Measurements from ENCODE around the gene DACH1.

The DACH1 gene

GRCh38 chr13:71758828-71759227 lies 108.2 kb downstream of the DACH1 start:
- Histone ChIP-seq H3K9ac (no peak overlapping the region), H3K4me2 (no peak overlapping the region), H3K27me3 (ENCODE audit: insufficient read depth, low read depth) (no peaks in the 10 kb centered on the region), H3K27ac (no peak overlapping the region), H3K79me2 (ENCODE audit: insufficient read depth, low read depth) (no peaks in the 10 kb centered on the region), H2AFZ (ENCODE audit: low read depth) (no peak overlapping the region), H3K4me3 (IDR thresholded peaks at IDR 0.05; ENCODE audit: insufficient read depth, low read depth, low read length) (no peak overlapping the region), H3K36me3 (ENCODE audit: insufficient read depth) (no peaks in the 10 kb centered on the region), H3K4me1 (ENCODE audit: low read depth, poor library complexity, severe bottlenecking) (no peaks in the 10 kb centered on the region), H4K20me1 (ENCODE audit: insufficient read depth) (no peaks in the 10 kb centered on the region)
- TF ChIP-seq CTCF (conservative IDR thresholded peaks at IDR 0.05; ENCODE audit: low read depth, low read length): no peak

GRCh38 chr13:71754407-71754974 lies 112.5 kb downstream of the DACH1 start:
- no peak for TF ChIP-seq CTCF (conservative IDR thresholded peaks at IDR 0.05; ENCODE audit: low read depth, low read length)
- Histone ChIP-seq H3K4me3 (IDR thresholded peaks at IDR 0.05; ENCODE audit: insufficient read depth, low read depth, low read length) (no peak overlapping the region), H3K27ac (no peak overlapping the region), H3K9ac (no peak overlapping the region), H4K20me1 (ENCODE audit: insufficient read depth) (no peaks in the 10 kb centered on the region), H2AFZ (ENCODE audit: low read depth) (no peak overlapping the region), H3K4me1 (ENCODE audit: low read depth, poor library complexity, severe bottlenecking) (no peaks in the 10 kb centered on the region), H3K27me3 (ENCODE audit: insufficient read depth, low read depth) (no peaks in the 10 kb centered on the region), H3K4me2 (no peak overlapping the region), H3K79me2 (ENCODE audit: insufficient read depth, low read depth) (no peaks in the 10 kb centered on the region), H3K36me3 (ENCODE audit: insufficient read depth) (no peaks in the 10 kb centered on the region)

GRCh38 chr13:71752775-71753513 lies 114.1 kb downstream of the DACH1 start:
- H2AFZ ChIP-seq (ENCODE audit: low read depth): no peak overlapping the region
- no peak overlapping the region for H3K4me2 ChIP-seq
- no peak overlapping the region for H3K27ac ChIP-seq
- no peaks in the 10 kb centered on the region for H3K36me3 ChIP-seq (ENCODE audit: insufficient read depth)
- no peaks in the 10 kb centered on the region for H3K27me3 ChIP-seq (ENCODE audit: insufficient read depth, low read depth)
- H3K79me2 ChIP-seq (ENCODE audit: insufficient read depth, low read depth): no peaks in the 10 kb centered on the region
- H3K9ac ChIP-seq: no peak overlapping the region
- no peaks in the 10 kb centered on the region for H3K4me1 ChIP-seq (ENCODE audit: low read depth, poor library complexity, severe bottlenecking)
- H3K4me3 ChIP-seq (IDR thresholded peaks at IDR 0.05; ENCODE audit: insufficient read depth, low read depth, low read length): no peak overlapping the region
- H4K20me1 ChIP-seq (ENCODE audit: insufficient read depth): no peaks in the 10 kb centered on the region
- no peak for TF ChIP-seq CTCF (conservative IDR thresholded peaks at IDR 0.05; ENCODE audit: low read depth, low read length)

GRCh38 chr13:71751073-71751472 lies 115.9 kb downstream of the DACH1 start:
- Histone ChIP-seq H4K20me1 (ENCODE audit: insufficient read depth) (no peaks in the 10 kb centered on the region), H3K27ac (no peak overlapping the region), H3K36me3 (ENCODE audit: insufficient read depth) (no peaks in the 10 kb centered on the region), H2AFZ (ENCODE audit: low read depth) (no peak overlapping the region), H3K27me3 (ENCODE audit: insufficient read depth, low read depth) (no peaks in the 10 kb centered on the region), H3K4me2 (no peak overlapping the region), H3K4me3 (IDR thresholded peaks at IDR 0.05; ENCODE audit: insufficient read depth, low read depth, low read length) (no peak overlapping the region), H3K4me1 (ENCODE audit: low read depth, poor library complexity, severe bottlenecking) (no peaks in the 10 kb centered on the region), H3K79me2 (ENCODE audit: insufficient read depth, low read depth) (no peaks in the 10 kb centered on the region), H3K9ac (no peak overlapping the region)
- no peak for TF ChIP-seq CTCF (conservative IDR thresholded peaks at IDR 0.05; ENCODE audit: low read depth, low read length)

Data from KMS-11 (cell line).